ENCODE measurements around the gene ADAMTSL1.

Gene ADAMTSL1

DNA sequence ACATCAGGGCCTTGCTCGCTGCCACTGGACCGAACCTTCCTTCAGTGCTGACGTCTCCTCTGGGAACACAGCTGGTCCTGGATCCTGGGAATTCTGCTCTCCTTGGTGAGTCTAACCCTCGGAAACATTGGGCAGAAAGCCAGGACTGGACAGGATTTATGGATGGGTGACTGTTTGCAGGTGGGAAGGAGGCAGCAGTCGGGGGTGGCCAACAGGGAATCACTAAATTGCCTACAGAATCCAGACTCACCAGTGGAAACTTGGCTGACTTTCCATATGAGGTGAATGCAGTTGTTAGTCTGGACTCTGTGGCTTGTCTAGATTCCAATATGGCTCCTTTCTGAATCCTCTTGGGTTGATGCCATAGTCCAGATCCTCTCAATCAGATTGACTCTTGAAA lies 355.9 kb downstream of the ADAMTSL1 start:
- Histone ChIP-seq H3K4me1 (ENCODE audit: low read length) (peaks cover 10% of the 10 kb centered on the region), H2AFZ (ENCODE audit: low read depth, low read length) (no peak overlapping the region), H3K9ac (ENCODE audit: low read length) (no peak overlapping the region), H3K79me2 (ENCODE audit: low read length) (no peaks in the 10 kb centered on the region), H3K4me3 (ENCODE audit: low read length) (no peak overlapping the region), H3K4me2 (ENCODE audit: low read length) (no peak overlapping the region), H3K9me3 (ENCODE audit: insufficient read depth, low read length) (no peaks in the 10 kb centered on the region), H3K36me3 (replicated peaks; ENCODE audit: low read depth, low read length) (no peaks in the 10 kb centered on the region), H3K27ac (ENCODE audit: low read length) (no peak overlapping the region), H3K27me3 (ENCODE audit: low read depth, low read length) (peaks cover 12% of the 10 kb centered on the region; the same call in 1 of the 2 replicates), H4K20me1 (ENCODE audit: insufficient read depth, low read length) (no peaks in the 10 kb centered on the region)
- TF ChIP-seq EZH2phosphoT487 (IDR thresholded peaks at IDR 0.05; ENCODE audit: low read depth) = no peak
- TF ChIP-seq, protein P1, sequence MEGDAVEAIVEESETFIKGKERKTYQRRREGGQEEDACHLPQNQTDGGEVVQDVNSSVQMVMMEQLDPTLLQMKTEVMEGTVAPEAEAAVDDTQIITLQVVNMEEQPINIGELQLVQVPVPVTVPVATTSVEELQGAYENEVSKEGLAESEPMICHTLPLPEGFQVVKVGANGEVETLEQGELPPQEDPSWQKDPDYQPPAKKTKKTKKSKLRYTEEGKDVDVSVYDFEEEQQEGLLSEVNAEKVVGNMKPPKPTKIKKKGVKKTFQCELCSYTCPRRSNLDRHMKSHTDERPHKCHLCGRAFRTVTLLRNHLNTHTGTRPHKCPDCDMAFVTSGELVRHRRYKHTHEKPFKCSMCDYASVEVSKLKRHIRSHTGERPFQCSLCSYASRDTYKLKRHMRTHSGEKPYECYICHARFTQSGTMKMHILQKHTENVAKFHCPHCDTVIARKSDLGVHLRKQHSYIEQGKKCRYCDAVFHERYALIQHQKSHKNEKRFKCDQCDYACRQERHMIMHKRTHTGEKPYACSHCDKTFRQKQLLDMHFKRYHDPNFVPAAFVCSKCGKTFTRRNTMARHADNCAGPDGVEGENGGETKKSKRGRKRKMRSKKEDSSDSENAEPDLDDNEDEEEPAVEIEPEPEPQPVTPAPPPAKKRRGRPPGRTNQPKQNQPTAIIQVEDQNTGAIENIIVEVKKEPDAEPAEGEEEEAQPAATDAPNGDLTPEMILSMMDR (IDR thresholded peaks at IDR 0.05; ENCODE audit: low read depth, low read length) = no peak

DNA sequence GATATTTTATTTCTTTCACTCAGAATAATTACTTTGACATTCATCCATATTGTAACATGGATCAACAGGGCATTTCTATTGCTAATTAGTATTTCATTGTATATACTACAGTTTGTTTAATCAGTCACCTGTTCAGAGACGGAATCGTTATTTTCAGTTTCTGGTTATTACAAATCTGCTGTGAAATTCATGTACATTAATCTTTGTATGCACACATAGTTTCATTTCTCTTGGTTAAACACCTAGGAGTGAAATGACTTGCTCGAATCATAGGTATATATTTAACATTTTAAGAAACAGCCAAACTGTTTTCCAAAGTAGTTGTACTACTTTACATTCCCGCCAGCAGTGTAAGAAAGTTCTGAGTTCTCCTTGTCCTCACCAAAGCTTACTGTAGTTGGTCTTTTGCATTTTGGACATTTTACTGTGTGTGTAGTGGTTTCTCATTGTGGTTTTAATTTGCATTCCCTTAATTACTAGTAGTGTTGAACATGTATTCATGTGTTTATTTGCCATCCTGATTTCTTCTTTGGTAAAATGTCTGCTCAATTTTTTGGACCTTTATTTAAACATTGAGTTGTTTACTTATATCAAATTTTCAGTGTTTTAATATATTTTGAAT lies 360.9 kb downstream of the ADAMTSL1 start:
- H3K36me3 ChIP-seq (replicated peaks; ENCODE audit: low read depth, low read length) = no peaks in the 10 kb centered on the region
- no peaks in the 10 kb centered on the region for H3K9me3 ChIP-seq (ENCODE audit: insufficient read depth, low read length)
- no peak overlapping the region for H3K9ac ChIP-seq (ENCODE audit: low read length)
- peaks cover 16% of the 10 kb centered on the region; the same call in 1 of the 2 replicates for H3K27me3 ChIP-seq (ENCODE audit: low read depth, low read length)
- peak overlapping the region; percentile 6; the same call in 1 of the 2 replicates for H3K4me3 ChIP-seq (ENCODE audit: low read length)
- TF ChIP-seq, protein P1 (IDR thresholded peaks at IDR 0.05; ENCODE audit: low read depth, low read length) = no peak
- TF ChIP-seq EZH2phosphoT487 (IDR thresholded peaks at IDR 0.05; ENCODE audit: low read depth) = no peak
- no peak overlapping the region for H2AFZ ChIP-seq (ENCODE audit: low read depth, low read length)
- no peak overlapping the region for H3K27ac ChIP-seq (ENCODE audit: low read length)
- H3K4me2 ChIP-seq (ENCODE audit: low read length) = peak overlapping the region; percentile 42
- H3K79me2 ChIP-seq (ENCODE audit: low read length) = no peaks in the 10 kb centered on the region
- H3K4me1 ChIP-seq (ENCODE audit: low read length) = peaks cover 12% of the 10 kb centered on the region
- no peaks in the 10 kb centered on the region for H4K20me1 ChIP-seq (ENCODE audit: insufficient read depth, low read length)

DNA sequence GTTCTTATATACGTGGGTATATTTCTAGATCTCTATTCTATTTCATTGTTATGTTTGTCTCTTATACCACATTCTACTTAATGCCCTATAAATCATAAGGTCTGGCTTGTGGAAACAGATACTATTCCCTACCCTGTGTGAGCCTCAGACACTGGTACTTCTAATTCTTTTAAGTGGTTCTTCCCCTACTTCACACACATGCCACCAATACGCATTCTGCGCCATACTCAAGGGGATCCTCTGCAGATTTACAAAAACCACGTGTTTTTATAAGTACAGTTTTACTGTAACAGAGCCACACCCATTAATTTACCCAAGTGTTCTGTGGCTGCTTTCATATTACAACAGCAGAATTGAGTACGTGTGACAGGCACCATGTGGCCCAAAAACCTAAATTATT lies 363.4 kb downstream of the ADAMTSL1 start:
- peaks cover 9% of the 10 kb centered on the region; the same call in 1 of the 2 replicates for H3K27me3 ChIP-seq (ENCODE audit: low read depth, low read length)
- H3K9me3 ChIP-seq (ENCODE audit: insufficient read depth, low read length) = no peaks in the 10 kb centered on the region

DNA sequence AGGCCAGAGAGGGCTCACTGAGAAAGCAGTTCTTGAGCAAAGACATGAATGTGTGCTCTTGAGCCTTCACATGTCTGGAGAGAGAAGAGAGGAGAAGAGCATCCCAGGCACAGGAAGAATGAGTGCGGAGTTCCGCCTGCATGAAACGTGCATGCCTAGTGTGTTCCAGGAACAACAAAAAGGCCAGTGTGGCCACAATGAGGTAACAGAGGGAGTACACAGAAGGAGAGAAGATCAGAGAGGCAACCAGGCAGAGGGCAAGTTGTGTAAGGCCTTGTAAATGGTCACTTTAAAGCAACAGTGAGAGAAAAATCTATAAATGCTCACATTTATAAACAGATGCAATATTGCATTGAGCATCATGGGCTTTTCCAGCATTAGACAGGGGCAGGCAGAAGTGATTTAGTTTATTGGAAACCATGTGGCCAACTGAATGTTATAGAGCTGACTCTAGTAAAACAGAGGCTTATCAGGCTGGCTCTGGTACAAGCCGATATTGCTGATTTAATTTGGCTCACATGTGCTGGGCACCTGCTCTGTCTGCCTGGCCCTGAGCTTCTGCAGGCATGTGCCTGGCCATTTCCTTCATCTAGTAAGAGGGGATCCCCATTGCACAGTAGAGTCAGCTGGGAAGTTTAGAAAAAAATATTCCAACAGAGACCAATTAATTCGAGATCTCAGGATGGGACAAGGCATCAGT lies 373.8 kb downstream of the ADAMTSL1 start:
- TF ChIP-seq, protein P1 (IDR thresholded peaks at IDR 0.05; ENCODE audit: low read depth, low read length) = no peak
- no peak for TF ChIP-seq EZH2phosphoT487 (IDR thresholded peaks at IDR 0.05; ENCODE audit: low read depth)
- Histone ChIP-seq H4K20me1 (ENCODE audit: insufficient read depth, low read length) (no peaks in the 10 kb centered on the region), H3K36me3 (replicated peaks; ENCODE audit: low read depth, low read length) (no peaks in the 10 kb centered on the region)

More for the DNA sequence above, 363.4 kb downstream of the ADAMTSL1 start:
- Histone ChIP-seq H3K4me2 (ENCODE audit: low read length) (no peak overlapping the region), H3K36me3 (replicated peaks; ENCODE audit: low read depth, low read length) (no peaks in the 10 kb centered on the region), H3K9ac (ENCODE audit: low read length) (no peak overlapping the region), H3K27ac (ENCODE audit: low read length) (no peak overlapping the region), H2AFZ (ENCODE audit: low read depth, low read length) (no peak overlapping the region), H3K4me3 (ENCODE audit: low read length) (no peak overlapping the region), H4K20me1 (ENCODE audit: insufficient read depth, low read length) (no peaks in the 10 kb centered on the region), H3K4me1 (ENCODE audit: low read length) (peaks cover 12% of the 10 kb centered on the region), H3K79me2 (ENCODE audit: low read length) (no peaks in the 10 kb centered on the region)
- TF ChIP-seq, protein P1 (IDR thresholded peaks at IDR 0.05; ENCODE audit: low read depth, low read length) = no peak
- TF ChIP-seq EZH2phosphoT487 (IDR thresholded peaks at IDR 0.05; ENCODE audit: low read depth) = no peak

More for the DNA sequence above, 373.8 kb downstream of the ADAMTSL1 start:
- no peaks in the 10 kb centered on the region for H3K79me2 ChIP-seq (ENCODE audit: low read length)
- H3K4me3 ChIP-seq (ENCODE audit: low read length) = no peak overlapping the region
- no peaks in the 10 kb centered on the region for H3K27me3 ChIP-seq (ENCODE audit: low read depth, low read length)
- H3K4me2 ChIP-seq (ENCODE audit: low read length) = no peak overlapping the region
- peaks cover 10% of the 10 kb centered on the region; the same call in 1 of the 2 replicates for H3K4me1 ChIP-seq (ENCODE audit: low read length)
- H3K27ac ChIP-seq (ENCODE audit: low read length) = no peak overlapping the region
- no peak overlapping the region for H2AFZ ChIP-seq (ENCODE audit: low read depth, low read length)
- no peaks in the 10 kb centered on the region for H3K9me3 ChIP-seq (ENCODE audit: insufficient read depth, low read length)
- no peak overlapping the region for H3K9ac ChIP-seq (ENCODE audit: low read length)

Measured in OCI-LY3 (cell line).